H1 (cell line): ENCODE measurements around the gene TMEM59L. TPM values are rescaled to one million over a fixed set of nuclear protein-coding genes. Genes with fewer than 3 reads are reported as not detected.
A peak's percentile ranks its signal among the peaks of the same experiment; 100 is the strongest.

Experiments
- CBX5 ChIP-seq: fragments of 300-800, 300-1000 bp; sonication (generic); IDR thresholded peaks from 2 replicates; pipeline ENCODE4 v1.7.1; 2016; ENCODE audit warnings: antibody characterized with exemption, low read length, low read depth
- CHD7 ChIP-seq: fragments of 300-600 bp; sonication (generic); IDR thresholded peaks from 2 replicates; pipeline ENCODE4 v1.7.1; 2012; ENCODE audit warnings: low read length, moderate library complexity, mild to moderate bottlenecking, inconsistent platforms; ENCODE audit not compliant: insufficient replicate concordance
- EZH2 ChIP-seq: fragments of 200-600 bp; sonication (generic); IDR thresholded peaks from 2 replicates; pipeline ENCODE4 v1.7.1; 2012; ENCODE audit warnings: low read depth, mild to moderate bottlenecking, moderate library complexity, low read length, inconsistent platforms; ENCODE audit not compliant: severe bottlenecking
- GTF2F1 ChIP-seq: IDR thresholded peaks from 2 replicates; pipeline ENCODE4 v1.6.1; 2012; ENCODE audit warnings: low read depth, low read length, improper control_type of control experiment, borderline replicate concordance
- KDM4A ChIP-seq: IDR thresholded peaks from one replicate; pipeline ENCODE4 v1.7.1; 2012; ENCODE audit warnings: low read depth, mild to moderate bottlenecking, moderate library complexity, low read length, inconsistent platforms; ENCODE audit not compliant: severe bottlenecking
- PHF8 ChIP-seq: fragments of 200-600 bp; sonication (generic); conservative IDR thresholded peaks from 2 replicates; pipeline ENCODE4 v1.7.1; 2012; ENCODE audit warnings: low read depth, mild to moderate bottlenecking, inconsistent platforms, low read length, moderate library complexity
- RBBP5 ChIP-seq: IDR thresholded peaks from 2 replicates; pipeline ENCODE4 v1.7.1; 2012; ENCODE audit warnings: low read depth, mild to moderate bottlenecking, inconsistent platforms, low read length, moderate library complexity, borderline replicate concordance
- RFX5 ChIP-seq: IDR thresholded peaks from 2 replicates; pipeline ENCODE4 v1.6.1; 2011; ENCODE audit warnings: low read depth, low read length, improper control_type of control experiment, borderline replicate concordance
- SIX5 ChIP-seq: IDR thresholded peaks from 2 replicates; pipeline ENCODE4 v1.6.1; 2011; ENCODE audit warnings: mild to moderate bottlenecking, low read depth, low read length
- TBP ChIP-seq: IDR thresholded peaks from 2 replicates; pipeline ENCODE4 v1.6.1; 2011; ENCODE audit warnings: low read depth, low read length, improper control_type of control experiment
- polyA plus RNA-seq, 7 experiments: library from polyadenylated mRNA; depleted of rRNA in 3 of 7; stranded (reverse) in 5 of 7; unstranded in 2 of 7; fragments of >200 nt in 5 of 7; fragments of 200-250 nt in 2 of 7; gene quantifications; 1 replicate in 5 of 7; 2 replicates in 1 of 7; 4 replicates in 1 of 7; pipeline versions ENCODE4 v1.2.1 to v1.2.3, GENCODE V29; 2011 to 2013; ENCODE audit warnings: missing spikeins in 2 of 7, mixed read lengths in 2 of 7
- total RNA-seq: library from RNA; stranded (reverse); fragmentation: NEBNext Ultra II Directional; extraction: Animal tissue kit (Norgen Biotek cat#: 25700); gene quantifications from 2 replicates; pipeline ENCODE4 v1.2.1, GENCODE V29; 2021

TMEM59L gene
- total and polyA plus RNA-seq, 2 of the 8 experiments (the other 6 are each of a cell fraction or from before 2014, with no cell fraction given), result 4.0 to 12.2 TPM

GRCh38 chr19:18588611-18589379 lies 23.9 kb upstream of the TMEM59L start, which contains the start of gene REX1BD (continued):
- TF ChIP-seq CHD7, result no peak
- TF ChIP-seq TBP, result peak; percentile 59; the same call in 1 of the 2 replicates
- peak; percentile 51; the same call in 1 of the 2 replicates for TF ChIP-seq RBBP5
- TF ChIP-seq RFX5, result no peak
- TF ChIP-seq EZH2, result peak; percentile 11
- no peak for TF ChIP-seq SIX5
- no peak for TF ChIP-seq GTF2F1
- TF ChIP-seq KDM4A, result peak; percentile 68
- peak; percentile 94 for TF ChIP-seq PHF8
- TF ChIP-seq CBX5, result no peak
